Activated T-helper 9 cell treated with anti-CD3 and anti-CD28 coated beads, Interleukin-2, amount 50 U/mL, for 16 hours (primary cell): Measurements from ENCODE around the gene PACS1.

Experiments used
- DNase-seq: peaks from one replicate; pipeline ENCODE4 v3.0.0-alpha.2; 2020; ENCODE audit warnings: low read depth

The PACS1 gene

DNA sequence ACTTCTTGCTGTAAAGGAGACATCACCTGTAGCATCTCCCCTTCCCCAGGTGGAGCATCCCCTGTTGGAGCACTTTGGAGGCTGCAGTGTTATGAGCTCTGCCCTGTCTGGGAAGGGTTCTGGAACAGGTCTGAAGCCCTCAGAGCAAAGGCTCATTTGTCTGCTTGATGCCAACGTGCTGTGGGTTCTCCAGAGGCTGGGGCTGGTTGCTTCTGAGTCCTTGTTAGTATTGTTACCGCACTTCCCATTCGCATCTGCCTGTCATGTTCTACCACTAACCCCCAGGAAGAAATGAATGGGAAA, 73.1 kb downstream of the PACS1 start:
- DNase-seq = no peak

DNA sequence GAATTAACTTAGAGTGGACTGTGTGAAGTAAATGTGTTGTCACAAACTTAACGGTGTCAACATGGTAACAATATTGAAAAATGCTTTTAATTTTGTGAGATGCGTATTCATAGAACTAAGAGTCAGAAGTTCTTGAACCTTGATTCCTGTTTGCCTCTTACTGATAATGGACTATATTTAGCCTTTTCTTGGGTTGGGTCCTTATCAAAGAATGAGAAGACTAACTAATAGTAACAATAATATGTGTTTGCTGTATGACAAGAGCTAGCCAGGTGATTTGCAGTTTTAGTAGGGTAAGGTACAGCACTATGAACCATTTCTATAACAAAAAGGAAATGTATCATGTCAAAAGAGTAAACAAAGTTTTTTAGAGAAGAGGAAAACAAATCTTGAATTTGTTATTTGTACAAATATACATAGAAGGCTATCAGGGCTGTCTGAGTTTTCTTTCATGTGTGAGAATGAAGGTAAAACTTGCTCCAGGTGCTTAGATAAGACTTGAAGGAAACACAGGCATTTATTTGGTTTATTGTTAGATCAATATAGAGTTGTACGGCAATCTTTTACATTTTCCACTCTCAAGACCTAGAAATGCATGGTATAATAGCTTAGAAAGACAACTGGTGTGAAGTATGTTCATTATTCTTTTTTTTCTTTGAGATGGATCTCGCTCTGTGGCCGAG, 74.1 kb downstream of the PACS1 start:
- DNase-seq = no peak

DNA sequence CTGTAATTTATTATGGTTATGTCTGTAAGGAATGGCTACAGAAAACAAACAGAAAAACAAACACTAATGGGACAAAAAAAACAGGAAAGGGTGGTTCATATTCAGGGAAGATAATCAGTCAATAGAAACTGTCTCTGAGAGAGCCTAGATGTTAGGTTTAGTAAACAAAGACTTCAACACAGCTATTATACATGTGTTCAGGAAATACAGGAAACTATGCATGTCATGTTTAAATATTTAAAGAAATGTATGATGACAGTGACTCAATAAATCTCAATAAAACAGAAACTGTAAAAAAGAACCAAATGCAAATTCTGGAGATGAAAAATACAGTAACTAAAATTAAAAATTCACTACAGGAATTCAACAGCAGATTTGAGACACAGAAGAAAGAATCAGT, 76.0 kb downstream of the PACS1 start:
- DNase-seq = no peak

DNA sequence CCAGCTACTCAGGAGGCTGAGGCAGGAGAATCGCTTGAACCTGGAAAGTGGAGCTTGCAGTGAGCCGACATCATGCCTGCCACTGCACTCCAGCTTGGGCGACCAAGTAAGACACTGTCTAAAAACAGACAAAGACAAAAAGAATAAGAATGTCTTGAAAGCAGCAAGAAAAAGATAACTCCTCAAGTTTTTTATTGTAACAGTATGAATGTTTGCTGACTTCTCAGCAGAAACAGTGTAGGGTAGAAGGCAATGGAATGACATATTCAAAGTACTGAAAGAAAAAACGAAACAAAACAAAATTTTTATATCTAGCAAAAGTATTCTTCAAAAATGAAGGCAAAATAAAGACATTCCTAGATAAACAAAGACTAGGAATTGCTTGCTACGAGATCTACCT, 76.9 kb downstream of the PACS1 start:
- no peak for DNase-seq

DNA sequence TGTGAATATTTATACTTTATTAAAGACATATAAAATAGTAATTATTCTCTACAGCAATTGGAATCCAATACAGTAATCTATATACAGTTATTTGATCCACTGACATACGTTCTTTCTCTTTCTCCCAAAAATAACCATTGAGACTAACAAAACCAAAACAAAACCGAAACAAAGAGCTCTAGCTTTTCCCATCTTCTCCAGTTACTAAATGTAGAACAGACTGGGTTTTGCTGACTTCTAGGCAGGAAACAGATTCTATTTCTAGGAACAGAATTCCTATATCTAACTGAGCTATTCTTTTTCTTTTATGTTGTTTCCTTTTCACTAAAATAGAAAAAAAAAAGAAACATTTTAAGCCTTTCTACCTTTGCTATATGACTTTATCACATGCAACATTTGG, 80.1 kb downstream of the PACS1 start:
- DNase-seq = no peak

DNA sequence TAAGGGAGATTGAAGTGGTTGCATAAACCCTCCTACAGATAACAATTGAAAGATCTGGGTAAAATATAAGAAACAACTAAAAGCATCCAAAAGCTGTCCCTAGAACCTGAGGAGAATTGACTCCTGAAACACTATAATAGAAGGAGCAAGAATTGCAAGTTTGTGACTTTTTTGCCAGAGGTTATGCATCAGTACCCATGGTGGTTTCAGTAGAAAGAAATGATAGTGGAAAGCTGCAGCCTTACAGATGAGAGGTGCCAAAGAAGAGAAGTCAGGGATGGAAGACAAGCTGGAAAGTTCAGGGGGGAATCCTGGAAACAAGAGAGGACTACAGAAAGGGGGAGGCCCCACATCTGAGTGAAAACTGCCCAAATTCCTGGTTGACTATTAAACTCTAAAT, 80.7 kb downstream of the PACS1 start:
- DNase-seq = no peak

DNA sequence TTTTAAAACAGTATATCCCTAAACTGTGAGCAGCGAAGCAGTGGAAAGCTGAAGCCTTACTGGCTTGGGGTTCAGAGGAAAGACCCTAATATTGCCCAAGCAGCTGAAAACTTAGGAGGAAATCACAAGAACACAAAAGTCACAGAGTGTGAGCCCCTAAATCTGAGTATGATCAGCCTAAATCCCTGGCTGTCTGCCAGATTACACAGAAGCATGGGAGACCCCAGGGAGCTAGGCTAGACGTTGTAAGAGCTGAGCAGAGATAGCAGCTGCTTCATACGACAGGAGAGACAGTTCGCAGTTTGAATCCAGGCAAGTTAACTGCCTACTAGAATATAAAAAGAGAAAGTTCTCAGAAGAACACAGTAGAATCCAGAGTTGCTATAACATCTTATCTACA, 81.2 kb downstream of the PACS1 start:
- no peak for DNase-seq

DNA sequence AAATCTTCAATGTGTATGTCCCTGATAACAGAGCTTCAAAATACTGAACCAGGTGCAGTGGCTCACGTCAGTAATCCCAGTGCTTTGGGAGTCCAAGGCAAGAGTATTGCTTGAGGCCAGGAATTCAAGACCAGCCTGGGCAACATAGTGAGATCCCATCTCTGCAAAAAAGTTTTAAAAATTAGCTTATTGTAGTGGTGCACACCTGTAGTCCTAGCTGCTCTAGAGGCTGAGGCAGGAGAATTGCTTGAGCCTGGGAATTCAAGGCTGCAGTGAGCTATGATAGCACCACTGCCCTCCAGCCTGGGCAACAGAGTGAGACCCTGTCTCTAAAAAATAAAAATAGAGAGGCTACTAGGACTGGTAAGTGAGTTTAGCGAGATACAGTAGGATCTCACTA, 84.0 kb downstream of the PACS1 start:
- no peak for DNase-seq

DNA sequence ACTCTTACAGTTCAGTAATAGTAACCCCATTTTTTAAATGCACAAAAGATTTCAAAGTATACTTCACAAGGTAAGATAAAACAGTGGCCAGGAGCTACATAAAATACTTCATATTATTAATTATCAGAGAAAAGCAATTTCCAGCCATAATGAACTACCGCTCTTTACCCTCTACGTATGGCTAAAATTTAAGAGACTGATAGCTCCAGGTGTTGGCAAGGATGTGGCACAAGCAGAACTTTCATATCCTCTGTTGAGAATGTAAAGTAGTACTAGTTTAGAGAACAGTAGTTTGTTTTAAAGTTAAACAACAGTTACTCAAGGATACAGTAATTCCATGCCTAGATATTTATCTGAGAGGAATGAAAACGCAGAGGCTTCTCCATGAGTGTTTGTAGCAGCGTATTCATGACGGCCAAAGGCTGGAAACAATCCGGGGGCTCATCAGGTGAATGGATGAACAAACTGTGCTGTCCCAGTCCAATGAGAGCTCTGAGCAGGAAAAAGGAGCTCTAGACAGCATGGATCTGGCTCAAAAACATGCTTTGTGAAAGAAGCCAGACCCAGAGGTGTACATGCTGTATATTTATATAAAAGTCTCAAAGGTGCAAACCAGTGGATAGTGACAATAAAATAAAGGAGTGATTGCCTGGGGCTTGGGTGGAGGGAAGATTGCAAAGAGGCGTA, 85.5 kb downstream of the PACS1 start:
- DNase-seq = no peak

DNA sequence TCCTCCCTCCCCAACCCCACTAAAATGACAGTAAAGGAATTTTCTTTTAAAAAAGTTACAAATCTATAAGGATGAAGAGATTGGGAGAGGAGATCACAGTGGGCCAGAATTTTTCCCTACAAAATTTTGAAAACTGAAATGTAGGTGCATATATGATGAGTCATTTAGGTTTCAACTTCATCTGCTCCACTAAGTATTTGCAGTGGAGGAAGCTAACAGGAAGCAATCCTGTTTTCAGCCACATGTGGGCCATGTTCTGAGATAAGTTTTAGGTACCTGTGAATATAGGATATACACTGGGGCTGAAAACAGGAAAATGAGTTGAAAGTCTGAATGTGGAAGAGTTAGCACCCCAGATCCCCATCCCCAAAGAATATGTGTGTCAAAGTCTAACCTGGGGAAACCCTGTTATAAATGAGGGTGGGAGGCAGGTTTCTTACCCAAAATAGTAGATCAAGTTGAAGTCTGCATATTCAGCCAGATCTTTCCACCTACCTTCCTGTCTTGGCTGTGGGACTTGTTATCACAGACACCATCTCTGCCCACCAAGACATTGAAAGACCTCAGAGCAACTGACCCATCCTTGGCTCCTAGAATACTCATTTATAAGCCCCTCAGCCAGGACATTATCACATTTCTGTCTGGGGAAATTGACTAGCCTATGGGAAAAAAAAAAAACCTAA, 87.3 kb downstream of the PACS1 start:
- DNase-seq = no peak

DNA sequence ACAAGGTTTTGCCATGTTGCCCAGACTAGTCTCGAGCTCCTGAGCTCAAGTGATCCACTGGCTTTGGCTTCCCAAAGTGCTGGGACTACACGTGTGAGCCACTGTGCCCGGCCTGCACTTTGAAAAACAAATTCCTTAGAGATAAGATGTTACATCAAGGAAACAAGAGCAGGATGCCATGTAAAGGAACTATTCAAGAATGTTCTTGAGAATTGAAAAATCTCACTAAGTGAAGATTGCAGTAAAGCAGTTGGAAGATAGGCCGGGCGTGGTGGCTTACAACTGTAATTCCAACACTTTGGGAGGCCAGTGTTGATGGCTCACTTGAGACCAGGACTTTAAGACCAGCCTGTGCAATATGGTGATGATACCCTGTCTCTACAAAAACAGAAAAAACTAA, 88.1 kb downstream of the PACS1 start:
- no peak for DNase-seq

DNA sequence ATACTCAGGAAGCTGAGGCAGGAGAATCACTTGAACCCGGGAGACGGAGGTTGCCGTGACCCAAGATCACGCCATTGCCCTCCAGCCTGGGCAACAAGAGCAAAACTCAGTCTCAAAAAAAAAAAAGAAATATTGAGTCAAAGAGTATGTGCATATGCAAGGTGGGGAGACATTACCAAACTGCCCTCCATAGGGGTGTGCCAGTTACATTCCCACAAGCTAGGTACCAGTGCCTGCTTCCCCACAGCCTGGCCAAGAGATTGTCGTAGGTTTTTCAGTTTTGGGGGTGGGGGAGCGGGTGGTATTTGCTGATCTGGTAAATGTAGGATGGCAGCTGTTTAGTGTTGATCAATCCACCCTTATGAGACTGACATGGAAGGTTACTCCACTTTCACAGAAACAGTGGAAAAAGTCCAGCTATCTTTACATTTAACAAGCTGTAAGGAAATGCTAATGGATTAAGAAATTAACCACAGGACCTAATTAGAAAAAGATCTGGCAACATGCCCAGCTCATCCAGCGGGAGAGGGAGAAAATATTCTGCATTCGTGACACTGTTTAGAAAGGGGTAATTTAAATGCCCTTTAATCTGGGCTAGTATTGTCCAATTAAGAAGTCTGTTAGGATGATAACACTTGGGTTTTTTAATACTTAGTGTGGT, 89.4 kb downstream of the PACS1 start:
- no peak for DNase-seq

DNA sequence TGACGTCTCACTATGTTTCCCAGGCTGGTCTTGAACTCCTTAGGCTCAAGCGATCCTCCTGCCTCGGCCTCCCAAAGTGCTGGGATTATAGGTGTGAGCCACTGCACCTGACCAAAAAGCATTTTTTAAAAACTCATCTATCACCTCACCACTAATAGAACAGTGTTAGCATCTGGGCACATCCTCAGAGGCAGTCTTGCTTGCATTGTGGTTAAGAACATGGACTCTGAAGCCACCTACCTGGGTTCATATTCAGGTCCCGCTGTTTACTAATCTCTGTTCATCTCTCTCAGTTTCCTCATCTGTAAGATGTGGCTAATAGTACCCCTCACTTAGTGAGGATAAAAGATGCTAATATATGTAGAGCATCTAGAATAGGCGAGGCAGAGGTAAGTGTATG, 90.6 kb downstream of the PACS1 start:
- no peak for DNase-seq

DNA sequence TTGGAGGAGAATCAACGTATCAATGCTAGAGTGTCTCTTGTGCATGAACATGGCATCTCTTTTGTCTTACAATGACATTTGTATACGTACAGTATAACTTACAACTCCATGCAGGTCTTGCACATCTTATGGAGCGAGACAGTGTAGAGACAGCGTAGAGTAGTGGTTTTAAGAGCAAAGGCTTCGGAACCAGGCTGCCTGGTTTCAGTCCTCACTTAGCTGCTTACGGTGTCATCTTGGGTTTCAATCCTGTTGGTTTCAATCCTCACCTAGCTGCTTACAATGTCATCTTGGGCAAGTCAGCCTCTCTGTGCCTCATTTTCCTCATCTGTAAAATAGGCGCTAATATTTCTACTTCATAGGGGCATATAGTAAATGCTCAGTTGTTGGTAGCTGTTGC, 98.2 kb downstream of the PACS1 start:
- DNase-seq = no peak

DNA sequence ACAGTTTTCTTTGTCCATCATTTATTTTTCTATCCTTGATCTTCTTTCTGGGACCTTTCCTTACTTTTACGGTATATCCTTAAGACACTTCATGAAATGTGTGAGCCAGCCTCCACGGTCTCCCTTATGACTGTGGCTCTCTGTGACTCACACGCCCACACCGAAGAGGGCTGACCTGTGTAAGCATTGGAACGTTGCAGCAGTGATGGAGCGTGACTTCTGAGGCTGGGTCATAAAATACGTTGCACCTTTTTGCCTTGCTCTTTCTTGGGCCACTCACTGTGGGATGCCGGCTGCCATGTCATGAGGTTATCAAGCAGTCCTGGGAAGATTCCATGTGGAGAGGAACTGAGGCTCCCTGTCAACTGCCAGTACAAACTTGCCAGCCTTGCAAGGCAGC, 102.1 kb downstream of the PACS1 start:
- DNase-seq = peak; percentile 4

DNA sequence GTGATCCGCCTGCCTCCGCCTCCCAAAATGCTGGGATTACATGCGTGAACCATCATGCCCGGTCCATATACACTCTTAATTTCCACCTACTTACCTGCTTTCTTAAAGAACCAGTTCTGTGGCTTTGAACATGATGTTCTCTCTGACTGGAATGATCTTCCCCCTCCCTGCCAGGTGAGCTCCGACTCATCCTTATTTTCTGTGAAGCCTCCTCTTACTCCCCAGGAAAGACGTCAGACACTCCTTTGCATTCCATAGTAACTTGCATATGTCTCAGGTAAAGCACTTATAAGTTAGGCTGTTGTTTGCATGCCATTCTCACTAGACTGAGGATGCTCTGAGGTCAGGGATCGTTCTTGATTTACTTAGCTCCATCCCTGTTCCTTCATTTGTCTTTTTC, 106.6 kb downstream of the PACS1 start:
- no peak for DNase-seq

DNA sequence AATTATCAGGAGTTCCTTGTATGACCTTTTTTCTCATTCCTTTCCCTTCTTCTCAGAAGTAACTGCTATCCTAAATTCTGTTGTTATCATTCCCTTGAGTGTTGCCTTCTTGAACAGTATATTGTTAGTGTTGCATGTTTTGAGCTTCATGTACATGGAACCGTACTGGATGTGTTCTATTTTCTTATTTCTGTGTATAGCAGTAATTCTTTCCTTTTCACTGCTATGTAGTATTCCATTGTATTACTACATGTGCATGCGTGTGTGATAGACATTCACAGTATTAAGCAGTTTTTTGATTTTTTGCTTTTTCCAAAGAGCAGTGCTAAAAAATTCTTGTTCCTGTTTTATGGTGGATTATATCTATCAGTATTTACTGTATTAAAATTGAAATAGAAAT, 108.1 kb downstream of the PACS1 start:
- DNase-seq = no peak

DNA sequence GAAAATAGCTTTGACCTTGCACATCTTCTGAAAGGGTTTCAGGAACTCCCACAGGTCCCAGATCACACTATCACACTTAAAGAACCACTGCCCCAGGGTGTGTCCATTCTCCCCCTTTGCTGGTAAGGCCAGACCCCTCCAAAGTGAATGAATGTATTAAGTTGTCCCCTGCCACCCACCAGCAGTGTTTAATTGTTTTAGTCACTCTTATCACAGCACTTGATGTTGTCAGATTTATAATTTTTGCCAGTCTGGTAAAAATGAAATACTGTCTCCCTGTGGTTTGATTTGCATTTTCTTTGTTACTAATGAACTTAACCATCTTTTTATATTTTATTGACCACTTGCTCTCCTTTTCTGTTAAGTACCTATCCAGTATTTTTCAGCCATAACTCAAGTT, 108.8 kb downstream of the PACS1 start:
- DNase-seq = no peak

DNA sequence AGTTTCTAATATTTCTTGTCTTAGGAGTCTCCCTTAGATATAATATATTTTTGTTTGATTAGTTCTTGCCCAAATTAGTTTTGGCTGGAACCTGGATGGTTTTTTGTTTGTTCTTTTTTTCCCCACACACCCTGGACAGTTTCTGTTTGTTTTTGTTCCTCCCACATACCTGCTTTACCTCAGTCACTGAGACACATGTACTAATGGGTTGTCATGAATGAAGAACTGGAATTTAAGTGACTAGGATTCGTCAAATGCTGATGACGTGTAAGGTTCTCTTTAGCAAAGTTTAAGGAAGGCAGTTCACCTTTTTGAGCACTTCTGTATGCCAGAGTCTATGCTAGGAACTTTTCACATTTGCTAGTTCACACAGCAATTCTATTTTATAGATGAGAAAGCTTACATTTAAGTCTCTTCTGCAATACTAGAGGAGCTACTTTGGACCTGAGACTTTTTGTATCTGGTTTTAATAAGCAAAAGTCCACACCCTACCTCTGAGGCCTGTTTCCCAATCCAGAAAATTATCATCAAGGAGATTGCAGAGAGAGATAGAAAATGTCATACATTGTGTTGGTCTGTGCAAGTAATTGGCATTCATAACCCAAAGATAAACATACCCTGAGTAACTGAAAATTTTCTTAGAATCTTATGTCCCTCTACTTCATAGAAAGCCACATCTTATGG, 111.7 kb downstream of the PACS1 start:
- no peak for DNase-seq

DNA sequence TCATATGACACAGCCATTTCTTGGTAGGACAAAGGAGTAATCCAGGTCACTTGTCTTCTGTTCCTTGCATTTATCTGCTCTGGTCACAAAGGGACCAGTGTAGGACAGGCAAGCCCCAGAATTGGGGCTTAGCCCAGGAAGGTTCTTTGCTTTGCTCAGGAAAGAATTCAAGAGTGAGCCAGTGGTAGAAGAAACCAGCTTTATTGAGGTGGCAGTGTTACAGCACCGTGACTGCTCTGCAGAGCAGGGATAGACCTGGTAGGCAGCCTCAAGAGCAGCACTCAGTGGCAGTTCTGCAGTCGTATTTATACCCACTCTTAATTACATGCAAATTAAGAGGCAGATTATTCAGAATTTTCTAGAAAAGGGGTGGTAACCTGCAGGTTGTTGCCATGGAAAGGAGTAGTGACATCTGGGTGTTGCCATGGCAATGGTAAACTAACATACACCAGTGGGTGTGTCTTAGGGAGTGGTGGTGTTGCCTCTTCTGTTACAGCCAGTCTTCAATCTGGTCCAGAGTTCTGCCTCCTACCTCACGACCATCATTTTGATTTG, 113.5 kb downstream of the PACS1 start:
- no peak for DNase-seq

DNA sequence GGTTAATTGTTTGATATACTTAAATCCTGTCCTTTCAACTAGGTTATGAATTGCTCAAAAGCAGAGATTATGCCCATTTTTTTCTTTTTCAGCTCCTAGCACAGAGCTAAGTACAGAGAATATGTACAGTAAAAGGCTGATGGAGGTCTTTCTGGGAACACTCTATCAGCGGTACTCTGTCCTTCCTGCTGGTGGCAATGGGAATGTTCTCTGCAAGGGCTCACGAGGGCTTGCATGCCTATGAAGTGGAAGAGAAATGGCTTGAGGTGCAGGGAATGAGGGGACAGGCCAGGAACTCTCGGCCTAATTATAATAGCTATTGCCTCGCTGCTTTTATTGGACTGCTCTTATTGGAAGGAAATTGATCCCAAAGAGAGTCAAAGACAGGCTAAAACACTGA, 114.7 kb downstream of the PACS1 start:
- DNase-seq = no peak

DNA sequence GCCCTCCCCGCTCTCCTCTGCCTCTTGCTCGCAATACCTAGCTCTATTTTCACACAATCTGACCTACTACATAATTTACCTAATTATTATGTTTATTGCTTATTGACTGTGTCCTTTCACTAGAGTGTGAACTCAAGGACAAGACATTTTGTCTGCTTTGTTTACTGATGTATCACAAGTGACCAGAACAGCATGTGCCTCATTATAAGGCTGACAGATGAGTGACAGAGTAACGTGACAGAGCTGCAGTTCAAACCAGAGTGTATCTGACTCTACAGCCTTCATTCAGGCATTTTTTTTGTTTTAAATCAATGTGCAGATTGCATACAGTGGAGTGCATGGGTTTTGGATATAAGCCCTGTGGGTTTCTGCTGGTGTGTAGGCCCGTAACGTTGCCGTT, 116.4 kb downstream of the PACS1 start:
- DNase-seq = no peak
